BLaER1 treated with 17β-estradiol and CSF1 and Interleukin-3, amounts not matched to agents 10 nM and 100 nM (cell line): Measurements from ENCODE around the gene RGS1.

Experiments
- H3K27ac ChIP-seq, 11 experiments: shearing (Covaris generic); formaldehyde crosslinking; 2 replicates each; pipeline ENCODE4 v1.8.1; 2022
- H3K27me3 ChIP-seq, 11 experiments: shearing (Covaris generic); formaldehyde crosslinking; 2 replicates each; pipeline ENCODE4 v1.8.1; 2022
- H3K36me3 ChIP-seq, 11 experiments: shearing (Covaris generic); formaldehyde crosslinking; 2 replicates each; pipeline ENCODE4 v1.8.1; 2022
- H3K4me1 ChIP-seq, 10 experiments: shearing (Covaris generic); formaldehyde crosslinking; 2 replicates each; pipeline ENCODE4 v1.8.1; 2022
- H3K4me2 ChIP-seq, 11 experiments: shearing (Covaris generic); formaldehyde crosslinking; 2 replicates each; pipeline ENCODE4 v1.8.1; 2022
- H3K4me3 ChIP-seq, 10 experiments: shearing (Covaris generic); formaldehyde crosslinking; 2 replicates each; pipeline ENCODE4 v1.8.1; 2022
- H3K9ac ChIP-seq, 11 experiments: shearing (Covaris generic); formaldehyde crosslinking; 2 replicates each; pipeline ENCODE4 v1.8.1; 2022
- H3K9me3 ChIP-seq, 11 experiments: shearing (Covaris generic); formaldehyde crosslinking; replicated peaks in 1 of 11; 2 replicates each; pipeline ENCODE4 v1.8.1; 2022
- H4K20me1 ChIP-seq, 11 experiments: shearing (Covaris generic); formaldehyde crosslinking; 2 replicates each; pipeline ENCODE4 v1.8.1; 2022
- Cebpa-rat ChIP-seq, 11 experiments: shearing (Covaris generic); IDR thresholded peaks; 2 replicates each; pipeline ENCODE4 v1.8.1; 2022

RGS1 gene

GRCh38 chr1:192576190-192577144 lies 894 bp downstream of the RGS1 start:
- H3K27ac ChIP-seq, result peak overlapping the region in 6 of 11 experiments; percentile 42 to 71 (median 64); a peak in 10 of 22 replicates
- no peaks in the 10 kb centered on the region for H3K27me3 ChIP-seq
- peak overlapping the region in 3 of 11 experiments; percentile 60 to 70 (median 67); a peak in 5 of 22 replicates for H3K9ac ChIP-seq
- H3K4me1 ChIP-seq, result peaks cover 5 to 36% (median 17%) of the 10 kb centered on the region in 10 experiments
- no peak for TF ChIP-seq Cebpa-rat (IDR thresholded peaks at IDR 0.05)
- peak overlapping the region; percentile 32 to 81 (median 58); a peak in 15 of 22 replicates for H3K4me2 ChIP-seq
- H4K20me1 ChIP-seq, result no peaks in the 10 kb centered on the region
- peak overlapping the region in 4 of 10 experiments; percentile 35 to 41 (median 36); a peak in 7 of 20 replicates for H3K4me3 ChIP-seq
- H3K36me3 ChIP-seq, result no peaks in the 10 kb centered on the region
- H3K9me3 ChIP-seq, result no peaks in the 10 kb centered on the region

GRCh38 chr1:192577145-192578140 lies 1.9 kb downstream of the RGS1 start:
- Histone ChIP-seq H3K9ac (peak overlapping the region in 1 of 11 experiments; percentile 31; a peak in 1 of 22 replicates), H3K9me3 (no peaks in the 10 kb centered on the region), H3K27ac (no peak overlapping the region; a peak in 1 of 22 replicates), H4K20me1 (no peaks in the 10 kb centered on the region), H3K36me3 (no peaks in the 10 kb centered on the region), H3K4me3 (peak overlapping the region in 4 of 10 experiments; percentile 27 to 41 (median 32); a peak in 5 of 20 replicates), H3K4me1 (peaks cover 5 to 36% (median 17%) of the 10 kb centered on the region in 10 experiments), H3K4me2 (peak overlapping the region in 6 of 11 experiments; percentile 1 to 81 (median 64); a peak in 9 of 22 replicates), H3K27me3 (no peaks in the 10 kb centered on the region)
- no peak for TF ChIP-seq Cebpa-rat (IDR thresholded peaks at IDR 0.05)

- Histone ChIP-seq H3K9ac (peak overlapping the region in 1 of 11 experiments; percentile 31; a peak in 1 of 22 replicates), H3K4me2 (peak overlapping the region in 6 of 11 experiments; percentile 9 to 81 (median 45); a peak in 7 of 22 replicates), H3K36me3 (no peaks in the 10 kb centered on the region)
These were observed 2.8 kb downstream of the RGS1 start for GRCh38 chr1:192578144-192578909.

GRCh38 chr1:192579010-192579738 lies 3.6 kb downstream of the RGS1 start:
- Histone ChIP-seq H3K9ac (peak overlapping the region in 1 of 11 experiments; percentile 36; a peak in 1 of 22 replicates), H3K27me3 (no peaks in the 10 kb centered on the region), H3K4me2 (peak overlapping the region in 5 of 11 experiments; percentile 7 to 39 (median 25); a peak in 6 of 22 replicates), H3K27ac (0 out of 22 replicates have a peak overlapping the region, but pooled peaks of 1 of the 11 experiments have one; percentile 17), H3K4me1 (peaks cover 5 to 28% (median 15%) of the 10 kb centered on the region in 10 experiments), H3K9me3 (no peaks in the 10 kb centered on the region), H4K20me1 (no peaks in the 10 kb centered on the region), H3K36me3 (no peaks in the 10 kb centered on the region), H3K4me3 (no peak overlapping the region)
- TF ChIP-seq Cebpa-rat (IDR thresholded peaks at IDR 0.05), result no peak

More at GRCh38 chr1:192578144-192578909, 2.8 kb downstream of the RGS1 start:
- peaks cover 5 to 36% (median 17%) of the 10 kb centered on the region in 10 experiments for H3K4me1 ChIP-seq
- no peaks in the 10 kb centered on the region for H4K20me1 ChIP-seq
- peak overlapping the region in 3 of 10 experiments; percentile 27 to 36 (median 27); a peak in 4 of 20 replicates for H3K4me3 ChIP-seq
- TF ChIP-seq Cebpa-rat (IDR thresholded peaks at IDR 0.05), result no peak
- H3K27ac ChIP-seq, result no peak overlapping the region; a peak in 1 of 22 replicates
- no peaks in the 10 kb centered on the region for H3K27me3 ChIP-seq
- H3K9me3 ChIP-seq, result no peaks in the 10 kb centered on the region

- H3K27ac ChIP-seq, result no peak overlapping the region
- H3K9ac ChIP-seq, result no peak overlapping the region
- H3K4me3 ChIP-seq, result no peak overlapping the region
- peaks cover 4 to 21% (median 8%) of the 10 kb centered on the region in 10 experiments for H3K4me1 ChIP-seq
- H4K20me1 ChIP-seq, result no peaks in the 10 kb centered on the region
- H3K4me2 ChIP-seq, result no peak overlapping the region; a peak in 1 of 22 replicates
- H3K9me3 ChIP-seq, result no peaks in the 10 kb centered on the region
- no peaks in the 10 kb centered on the region for H3K36me3 ChIP-seq
- no peaks in the 10 kb centered on the region for H3K27me3 ChIP-seq
- no peak for TF ChIP-seq Cebpa-rat (IDR thresholded peaks at IDR 0.05)
These were observed 4.9 kb downstream of the RGS1 start for GRCh38 chr1:192580351-192580962.

GRCh38 chr1:192581131-192581927 lies 5.8 kb downstream of the RGS1 start:
- Histone ChIP-seq H3K36me3 (no peaks in the 10 kb centered on the region), H4K20me1 (no peaks in the 10 kb centered on the region), H3K9ac (no peak overlapping the region), H3K4me3 (no peak overlapping the region), H3K4me2 (no peak overlapping the region), H3K27ac (no peak overlapping the region), H3K9me3 (no peaks in the 10 kb centered on the region), H3K27me3 (no peaks in the 10 kb centered on the region), H3K4me1 (peaks cover 0 to 12% (median 0%) of the 10 kb centered on the region in 10 experiments; a peak in 8 of 20 replicates)
- TF ChIP-seq Cebpa-rat (IDR thresholded peaks at IDR 0.05), result no peak

- Histone ChIP-seq H4K20me1 (no peaks in the 10 kb centered on the region), H3K4me1 (no peaks in the 10 kb centered on the region), H3K4me3 (no peak overlapping the region), H3K9me3 (no peaks in the 10 kb centered on the region), H3K27ac (no peak overlapping the region), H3K27me3 (no peaks in the 10 kb centered on the region), H3K4me2 (no peak overlapping the region), H3K9ac (no peak overlapping the region), H3K36me3 (no peaks in the 10 kb centered on the region)
- TF ChIP-seq Cebpa-rat (IDR thresholded peaks at IDR 0.05), result no peak
These were observed 9.3 kb downstream of the RGS1 start for GRCh38 chr1:192584866-192585265.
